Activated CD4-positive, alpha-beta T cell treated with anti-CD3 and anti-CD28 coated beads, Interleukin-2, amount 50 U/mL, for 48 hours (primary cell): ENCODE measurements around the gene ADGRL3.
"Not testable (repeated sequence)": the region's sequence is repeated elsewhere in the genome, so short reads cannot be mapped to it uniquely, and the experiment has no call there.

Source experiments
- DNase-seq, 2 experiments: peaks; one replicate each; pipeline ENCODE4 v3.0.0-alpha.2; 2020

The ADGRL3 gene

GRCh38 chr4:61665649-61666048, 465.5 kb downstream of the ADGRL3 start:
- DNase-seq, result no peak

- DNase-seq, result no peak
These were observed 466.1 kb downstream of the ADGRL3 start for GRCh38 chr4:61666244-61666643.

- no peak for DNase-seq
These were observed 471.5 kb downstream of the ADGRL3 start for GRCh38 chr4:61671599-61671998.

GRCh38 chr4:61675464-61675863, 475.3 kb downstream of the ADGRL3 start:
- DNase-seq, result no peak

- DNase-seq, result no peak
These were observed 478.2 kb downstream of the ADGRL3 start for GRCh38 chr4:61678297-61678696.

GRCh38 chr4:61693520-61693919, 493.4 kb downstream of the ADGRL3 start:
- no peak for DNase-seq

GRCh38 chr4:61714387-61714911, 514.3 kb downstream of the ADGRL3 start:
- no peak for DNase-seq

- DNase-seq, result no peak
These were observed 516.3 kb downstream of the ADGRL3 start for GRCh38 chr4:61716426-61716825.

- no peak for DNase-seq
These were observed 523.4 kb downstream of the ADGRL3 start for GRCh38 chr4:61723492-61723891.

- no peak for DNase-seq
These were observed 527.2 kb downstream of the ADGRL3 start for GRCh38 chr4:61727286-61727685.

GRCh38 chr4:61734409-61734808, 534.3 kb downstream of the ADGRL3 start:
- DNase-seq, result no peak

GRCh38 chr4:61739887-61740286, 539.8 kb downstream of the ADGRL3 start:
- DNase-seq, result no peak

GRCh38 chr4:61740886-61741285, 540.8 kb downstream of the ADGRL3 start:
- no peak for DNase-seq

GRCh38 chr4:61741327-61742096, 541.4 kb downstream of the ADGRL3 start:
- no peak for DNase-seq

GRCh38 chr4:61750810-61751209, 550.7 kb downstream of the ADGRL3 start:
- DNase-seq, result no peak

- no peak for DNase-seq
These were observed 552.5 kb downstream of the ADGRL3 start for GRCh38 chr4:61752617-61753016.

- DNase-seq, result no peak
These were observed 553.6 kb downstream of the ADGRL3 start for GRCh38 chr4:61753739-61754138.

- DNase-seq, result not testable (repeated sequence)
These were observed 556.8 kb downstream of the ADGRL3 start for GRCh38 chr4:61756937-61757336.

GRCh38 chr4:61757983-61758382, 557.9 kb downstream of the ADGRL3 start:
- DNase-seq, result not testable (repeated sequence)

GRCh38 chr4:61758596-61758995, 558.5 kb downstream of the ADGRL3 start:
- not testable (repeated sequence) for DNase-seq

- not testable (repeated sequence) for DNase-seq
These were observed 559.1 kb downstream of the ADGRL3 start for GRCh38 chr4:61759245-61759644.

- not testable (repeated sequence) for DNase-seq
These were observed 559.8 kb downstream of the ADGRL3 start for GRCh38 chr4:61759885-61760284.

- DNase-seq, result no peak
These were observed 560.7 kb downstream of the ADGRL3 start for GRCh38 chr4:61760820-61761219.

GRCh38 chr4:61762722-61763627, 562.8 kb downstream of the ADGRL3 start:
- no peak for DNase-seq
